ENCODE results near the gene BIN1. TPM values are rescaled to one million over a fixed set of nuclear protein-coding genes. Genes with fewer than 3 reads are reported as not detected.

BIN1 gene
- total RNA-seq, 5 donors from 2014 or later (not counting 1 experiment from before 2014, with no cell fraction given) = 144 to 172 (median 151) TPM

GRCh38 chr2:127068351-127068741 is 38.6 kb downstream of the BIN1 start:
- ChIA-PET CTCF (interaction anchor here (0.6 to 2.4 kb wide), 14 partner anchors 9 to 411 kb away, joined by 3 to 17 read pairs (median 6); no protein-coding TSS in a partner anchor), POLR2A (interaction anchor here in 1 of 2 donors (0.9 kb wide), 1 partner anchor 13 kb away, joined by 3 read pairs; no protein-coding TSS in a partner anchor)
- WGBS (ENCODE audit: insufficient coverage) = 97% methylated on average over 17 of the region's 20 CpGs

DNA sequence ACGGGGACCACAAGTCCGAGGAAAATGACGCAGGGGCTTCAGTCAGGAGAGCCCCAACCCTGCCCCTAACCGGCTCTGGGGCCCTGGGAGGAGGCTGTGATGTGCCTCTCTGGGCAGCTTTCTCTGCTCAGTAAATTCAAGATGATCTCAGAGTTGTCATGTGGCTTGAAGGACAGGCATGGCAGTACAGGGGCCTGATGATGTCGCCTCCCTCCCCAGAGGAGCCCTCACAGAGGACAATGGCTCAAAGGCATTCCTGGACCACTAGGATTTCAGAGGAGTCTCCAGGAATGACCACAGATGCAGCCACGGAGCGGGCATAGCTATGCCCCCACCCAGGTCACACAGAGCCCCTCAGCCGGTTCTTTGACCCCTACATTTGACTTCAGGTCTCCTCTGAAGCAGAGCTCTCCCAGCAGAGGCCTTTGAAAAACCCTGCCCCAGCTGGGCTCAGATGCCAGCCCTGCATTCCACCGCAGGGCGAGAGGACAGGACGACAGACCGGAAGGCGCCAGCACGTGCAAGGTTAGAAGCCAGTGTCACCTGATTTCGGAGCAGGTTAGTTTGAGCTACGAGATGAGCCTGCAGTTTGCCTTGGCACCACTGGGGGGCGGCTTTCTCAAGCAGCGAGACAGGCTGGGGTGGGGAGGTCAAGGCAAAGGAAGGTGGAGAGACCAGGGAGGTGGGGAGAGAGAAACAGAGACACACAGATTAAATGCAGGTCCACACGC is 39.2 kb downstream of the BIN1 start:
- H3K4me3 ChIP-seq (ENCODE audit: control insufficient read depth in 1 of 2, extremely low read depth in 1 of 2, low read length in 1 of 2) = no peak overlapping the region
- Mint-ChIP-seq H3K36me3 (peaks cover 26% of the 10 kb centered on the region), H3K27ac (peak overlapping the region in 1 of 2 donors; percentile 75), H3K4me1 (peaks cover 26 to 42% (median 38%) of the 10 kb centered on the region in 3 donors), H3K9me3 (no peaks in the 10 kb centered on the region), H3K4me3 (no peak overlapping the region), H3K27me3 (no peaks in the 10 kb centered on the region)
- DNase-seq (peak; percentile 28 to 84 (median 62)), ATAC-seq (replicated peaks in 1 of 4) (peak; percentile 57 to 77 (median 61))
- peaks cover 19 to 95% of the 10 kb centered on the region in 2 donors for H3K36me3 ChIP-seq (ENCODE audit: control insufficient read depth in 2 of 2, extremely low read depth in 1 of 2, insufficient read depth in 1 of 2, low read length in 1 of 2)
- H3K9me3 ChIP-seq = no peaks in the 10 kb centered on the region
- WGBS (ENCODE audit: insufficient coverage) = 51% methylated on average over 18 of the region's 19 CpGs
- peak overlapping the region; percentile 29 for H3K27ac ChIP-seq (ENCODE audit: low read length)
- POLR2A ChIA-PET = interaction anchor here (0.6 to 0.9 kb wide), 2 partner anchors 14 to 201 kb away, joined by 3 to 5 read pairs; no protein-coding TSS in a partner anchor
- CTCF ChIA-PET = interaction anchor here (0.5 to 2.4 kb wide), 18 partner anchors 9 to 412 kb away, joined by 3 to 17 read pairs (median 5); partner anchors contain the start of gene BIN1 (in 1 of the 2)
- H3K27me3 ChIP-seq (replicated peaks in 1 of 2; ENCODE audit: control insufficient read depth in 2 of 2, extremely low read depth in 1 of 2, insufficient read depth in 2 of 2, low read length in 1 of 2) = no peaks in the 10 kb centered on the region
- peaks cover 0 to 59% of the 10 kb centered on the region in 2 experiments for H3K4me1 ChIP-seq (ENCODE audit: control insufficient read depth in 1 of 2, extremely low read depth in 1 of 2, insufficient read depth in 2 of 2, low read length in 2 of 2)

More at GRCh38 chr2:127068351-127068741, 38.6 kb downstream of the BIN1 start:
- DNase-seq = no peak
- H3K36me3 Mint-ChIP-seq = peaks cover 21% of the 10 kb centered on the region
- H3K4me3 Mint-ChIP-seq = no peak overlapping the region
- peaks cover 0 to 64% of the 10 kb centered on the region in 2 experiments for H3K4me1 ChIP-seq (ENCODE audit: control insufficient read depth in 1 of 2, extremely low read depth in 1 of 2, insufficient read depth in 2 of 2, low read length in 2 of 2)
- H3K9me3 Mint-ChIP-seq = no peaks in the 10 kb centered on the region
- peak; percentile 8 to 42 (median 12) for ATAC-seq (replicated peaks in 1 of 4)
- H3K9me3 ChIP-seq = no peaks in the 10 kb centered on the region
- peaks cover 26 to 44% (median 39%) of the 10 kb centered on the region in 3 donors for H3K4me1 Mint-ChIP-seq
- no peak overlapping the region for H3K27ac ChIP-seq (ENCODE audit: low read length)
- H3K27me3 Mint-ChIP-seq = no peaks in the 10 kb centered on the region
- H3K27ac Mint-ChIP-seq = peak overlapping the region in 1 of 2 donors; percentile 75
- no peaks in the 10 kb centered on the region for H3K27me3 ChIP-seq (replicated peaks in 1 of 2; ENCODE audit: control insufficient read depth in 2 of 2, extremely low read depth in 1 of 2, insufficient read depth in 2 of 2, low read length in 1 of 2)
- no peak overlapping the region for H3K4me3 ChIP-seq (ENCODE audit: control insufficient read depth in 1 of 2, extremely low read depth in 1 of 2, low read length in 1 of 2)
- peaks cover 25 to 95% of the 10 kb centered on the region in 2 donors for H3K36me3 ChIP-seq (ENCODE audit: control insufficient read depth in 2 of 2, extremely low read depth in 1 of 2, insufficient read depth in 1 of 2, low read length in 1 of 2)

DNA sequence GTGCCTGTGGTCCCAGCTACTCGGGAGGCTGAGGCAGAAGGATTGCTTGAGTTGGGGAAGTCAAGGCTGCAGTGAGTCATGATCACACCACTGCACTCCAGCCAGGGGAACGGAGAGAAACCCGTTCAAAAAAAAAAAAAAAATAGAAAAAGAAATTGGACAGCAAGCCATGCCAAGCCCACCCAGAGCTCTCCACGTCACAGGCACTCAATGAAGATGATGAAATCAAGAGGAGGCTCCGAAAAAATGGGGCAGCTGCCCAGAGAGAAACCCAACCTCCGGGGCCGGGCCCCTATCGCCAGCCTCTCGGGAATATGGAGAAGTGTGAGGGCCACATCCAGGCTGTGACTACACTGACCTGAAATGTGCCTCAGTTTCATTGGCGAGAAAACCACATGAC is 40.0 kb downstream of the BIN1 start:
- Mint-ChIP-seq H3K27me3 (no peaks in the 10 kb centered on the region), H3K27ac (no peak overlapping the region), H3K4me1 (peaks cover 19 to 34% (median 31%) of the 10 kb centered on the region in 3 donors), H3K36me3 (peaks cover 31% of the 10 kb centered on the region), H3K4me3 (no peak overlapping the region), H3K9me3 (no peaks in the 10 kb centered on the region)
- H3K4me3 ChIP-seq (ENCODE audit: control insufficient read depth in 1 of 2, extremely low read depth in 1 of 2, low read length in 1 of 2) = no peak overlapping the region
- no peaks in the 10 kb centered on the region for H3K9me3 ChIP-seq
- no peak for ATAC-seq (replicated peaks in 1 of 4)
- peaks cover 14 to 95% of the 10 kb centered on the region in 2 donors for H3K36me3 ChIP-seq (ENCODE audit: control insufficient read depth in 2 of 2, extremely low read depth in 1 of 2, insufficient read depth in 1 of 2, low read length in 1 of 2)
- H3K4me1 ChIP-seq (ENCODE audit: control insufficient read depth in 1 of 2, extremely low read depth in 1 of 2, insufficient read depth in 2 of 2, low read length in 2 of 2) = peaks cover 0 to 52% of the 10 kb centered on the region in 2 experiments
- WGBS (ENCODE audit: insufficient coverage) = 92% methylated on average over 6 of the region's 10 CpGs
- DNase-seq = no peak
- H3K27me3 ChIP-seq (replicated peaks in 1 of 2; ENCODE audit: control insufficient read depth in 2 of 2, extremely low read depth in 1 of 2, insufficient read depth in 2 of 2, low read length in 1 of 2) = no peaks in the 10 kb centered on the region
- CTCF ChIA-PET = interaction anchor here (0.6 to 2.4 kb wide), 5 partner anchors 12 to 412 kb away, joined by 3 to 9 read pairs (median 6); no protein-coding TSS in a partner anchor
- no peak overlapping the region for H3K27ac ChIP-seq (ENCODE audit: low read length)
- POLR2A ChIA-PET = no interaction called here

DNA sequence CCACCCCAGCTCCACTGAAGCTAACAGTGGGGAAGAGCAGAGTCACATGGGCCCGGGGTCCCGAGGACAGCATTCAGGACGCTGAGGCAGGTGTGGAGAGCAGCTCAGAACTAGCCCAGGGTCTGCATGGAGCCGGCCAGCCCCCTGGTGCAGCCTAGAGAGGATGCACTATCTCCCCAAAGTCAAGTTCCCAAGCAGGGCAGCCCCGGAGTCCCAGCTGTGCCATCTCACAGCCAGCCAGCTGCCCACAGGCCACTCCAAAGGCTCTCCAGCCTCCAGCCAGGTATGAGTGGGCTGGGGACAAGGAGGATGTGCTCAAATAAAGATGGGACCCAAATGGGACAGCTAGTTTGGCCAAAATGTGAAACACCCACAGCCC is 41.0 kb downstream of the BIN1 start:
- H3K4me1 ChIP-seq (ENCODE audit: control insufficient read depth in 1 of 2, extremely low read depth in 1 of 2, insufficient read depth in 2 of 2, low read length in 2 of 2) = peaks cover 0 to 45% of the 10 kb centered on the region in 2 experiments
- peaks cover 19 to 29% (median 26%) of the 10 kb centered on the region in 3 donors for H3K4me1 Mint-ChIP-seq
- H3K36me3 ChIP-seq (ENCODE audit: control insufficient read depth in 2 of 2, extremely low read depth in 1 of 2, insufficient read depth in 1 of 2, low read length in 1 of 2) = peaks cover 12 to 95% of the 10 kb centered on the region in 2 donors
- no peak overlapping the region for H3K27ac Mint-ChIP-seq
- DNase-seq (no peak), ATAC-seq (replicated peaks in 1 of 4) (no peak)
- H3K27me3 ChIP-seq (replicated peaks in 1 of 2; ENCODE audit: control insufficient read depth in 2 of 2, extremely low read depth in 1 of 2, insufficient read depth in 2 of 2, low read length in 1 of 2) = no peaks in the 10 kb centered on the region
- CTCF ChIA-PET = interaction anchor here in 1 of 2 donors (1.2 kb wide), 1 partner anchor 74 kb away, joined by 5 read pairs; no protein-coding TSS in a partner anchor
- H3K27me3 Mint-ChIP-seq = no peaks in the 10 kb centered on the region
- H3K9me3 Mint-ChIP-seq = no peaks in the 10 kb centered on the region
- POLR2A ChIA-PET = no interaction called here
- WGBS (ENCODE audit: insufficient coverage) = 93% methylated on average over 4 of the region's 5 CpGs
- no peaks in the 10 kb centered on the region for H3K9me3 ChIP-seq
- H3K4me3 Mint-ChIP-seq = no peak overlapping the region
- no peak overlapping the region for H3K4me3 ChIP-seq (ENCODE audit: control insufficient read depth in 1 of 2, extremely low read depth in 1 of 2, low read length in 1 of 2)
- H3K27ac ChIP-seq (ENCODE audit: low read length) = no peak overlapping the region
- H3K36me3 Mint-ChIP-seq = peaks cover 32% of the 10 kb centered on the region

DNA sequence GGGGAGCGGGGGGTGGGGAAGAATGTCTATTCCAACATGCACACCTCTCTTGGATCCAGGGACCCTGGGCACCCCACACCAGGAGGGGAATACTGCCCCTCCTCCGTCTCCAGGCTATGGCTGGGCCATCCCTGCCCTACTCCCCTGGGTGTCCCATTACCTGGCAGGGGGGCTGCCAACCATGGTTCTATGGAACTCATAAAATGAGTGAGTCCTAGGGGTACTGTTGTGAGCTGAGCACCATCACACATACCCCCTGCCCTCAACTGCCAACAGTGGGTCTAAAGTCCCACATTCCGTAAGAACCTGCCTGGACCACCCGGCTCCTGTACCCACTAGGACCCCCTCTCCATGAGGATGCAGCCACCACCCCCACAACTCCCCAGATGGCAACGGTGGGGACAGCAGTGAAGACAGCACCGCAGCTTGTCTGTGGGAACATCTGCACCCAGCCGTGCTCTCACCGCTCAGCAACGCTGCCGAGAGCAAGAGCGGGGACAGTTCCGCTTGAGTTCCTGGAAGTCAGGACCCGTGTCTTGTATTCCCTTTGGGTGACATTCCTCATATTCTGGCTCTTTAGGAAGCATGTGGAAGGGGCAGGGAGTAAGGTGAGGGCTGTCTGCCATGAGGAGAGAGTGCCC is 41.5 kb downstream of the BIN1 start:
- Mint-ChIP-seq H3K4me3 (no peak overlapping the region), H3K9me3 (no peaks in the 10 kb centered on the region), H3K27ac (peak overlapping the region in 1 of 2 donors; percentile 52), H3K27me3 (no peaks in the 10 kb centered on the region), H3K36me3 (peaks cover 27% of the 10 kb centered on the region), H3K4me1 (peaks cover 19 to 26% (median 21%) of the 10 kb centered on the region in 3 donors)
- DNase-seq (no peak), ATAC-seq (replicated peaks in 1 of 4) (no peak)
- peaks cover 0 to 41% of the 10 kb centered on the region in 2 experiments for H3K4me1 ChIP-seq (ENCODE audit: control insufficient read depth in 1 of 2, extremely low read depth in 1 of 2, insufficient read depth in 2 of 2, low read length in 2 of 2)
- no peak overlapping the region for H3K4me3 ChIP-seq (ENCODE audit: control insufficient read depth in 1 of 2, extremely low read depth in 1 of 2, low read length in 1 of 2)
- ChIA-PET POLR2A (no interaction called here), CTCF (interaction anchor here in 1 of 2 donors (0.9 to 1.2 kb wide), 2 partner anchors 9 to 74 kb away, joined by 5 read pairs; no protein-coding TSS in a partner anchor)
- WGBS (ENCODE audit: insufficient coverage) = 91% methylated on average over 11 of the region's 13 CpGs
- H3K27ac ChIP-seq (ENCODE audit: low read length) = peak overlapping the region; percentile 47
- H3K36me3 ChIP-seq (ENCODE audit: control insufficient read depth in 2 of 2, extremely low read depth in 1 of 2, insufficient read depth in 1 of 2, low read length in 1 of 2) = peaks cover 10 to 95% of the 10 kb centered on the region in 2 donors
- H3K27me3 ChIP-seq (replicated peaks in 1 of 2; ENCODE audit: control insufficient read depth in 2 of 2, extremely low read depth in 1 of 2, insufficient read depth in 2 of 2, low read length in 1 of 2) = no peaks in the 10 kb centered on the region
- no peaks in the 10 kb centered on the region for H3K9me3 ChIP-seq

DNA sequence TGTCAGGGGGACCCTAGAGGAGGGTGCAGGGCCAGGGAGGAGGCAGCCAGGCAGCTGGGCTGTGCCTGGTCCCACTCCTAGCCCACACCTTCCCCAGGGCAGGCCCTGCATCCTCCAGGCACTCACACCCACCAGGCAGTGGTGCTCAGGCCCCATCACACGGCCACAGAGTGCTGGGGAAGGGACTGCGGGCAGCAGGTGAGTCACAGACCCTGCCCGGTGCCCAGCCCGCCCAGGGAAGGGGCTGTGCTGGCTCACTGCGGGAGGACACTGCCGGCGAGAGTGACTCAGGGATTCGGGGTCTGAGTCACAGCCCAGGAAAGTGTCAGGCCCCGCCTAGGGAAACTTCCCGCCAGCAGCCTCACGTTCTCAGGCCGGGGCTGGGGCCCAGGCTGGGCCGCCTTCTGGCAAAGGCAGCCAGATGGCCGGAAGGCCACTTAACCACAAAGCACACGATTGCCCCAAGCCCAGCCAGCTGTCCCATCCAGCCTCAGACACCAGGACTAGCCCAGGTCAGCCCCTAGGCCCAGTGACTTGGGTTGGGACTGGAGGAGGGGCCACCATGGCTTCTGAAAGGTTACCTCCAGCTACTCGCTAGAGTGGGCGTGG is 42.2 kb downstream of the BIN1 start:
- POLR2A ChIA-PET = no interaction called here

More for the DNA sequence above, 42.2 kb downstream of the BIN1 start:
- Mint-ChIP-seq H3K4me3 (no peak overlapping the region), H3K4me1 (peaks cover 17 to 23% (median 18%) of the 10 kb centered on the region in 3 donors), H3K36me3 (peaks cover 29% of the 10 kb centered on the region), H3K27me3 (no peaks in the 10 kb centered on the region), H3K9me3 (no peaks in the 10 kb centered on the region), H3K27ac (peak overlapping the region; percentile 43 to 52)
- peak; percentile 28 to 72 (median 58) for ATAC-seq (replicated peaks in 1 of 4)
- DNase-seq = peak in 13 of 35 experiments; percentile 16 to 56 (median 29)
- Histone ChIP-seq H3K27ac (ENCODE audit: low read length) (peak overlapping the region; percentile 47), H3K4me1 (ENCODE audit: control insufficient read depth in 1 of 2, extremely low read depth in 1 of 2, insufficient read depth in 2 of 2, low read length in 2 of 2) (peaks cover 0 to 41% of the 10 kb centered on the region in 2 experiments), H3K27me3 (replicated peaks in 1 of 2; ENCODE audit: control insufficient read depth in 2 of 2, extremely low read depth in 1 of 2, insufficient read depth in 2 of 2, low read length in 1 of 2) (no peaks in the 10 kb centered on the region), H3K36me3 (ENCODE audit: control insufficient read depth in 2 of 2, extremely low read depth in 1 of 2, insufficient read depth in 1 of 2, low read length in 1 of 2) (peaks cover 7 to 95% of the 10 kb centered on the region in 2 donors), H3K4me3 (ENCODE audit: control insufficient read depth in 1 of 2, extremely low read depth in 1 of 2, low read length in 1 of 2) (no peak overlapping the region), H3K9me3 (no peaks in the 10 kb centered on the region)
- CTCF ChIA-PET = interaction anchor here in 1 of 2 donors (0.9 kb wide), 1 partner anchor 10 kb away, joined by 5 read pairs; no protein-coding TSS in a partner anchor
- 25% methylated on average over 15 of the region's 17 CpGs for WGBS (ENCODE audit: insufficient coverage)
